K562 (cell line): ENCODE data around the gene DUS4L. TPM values are rescaled to one million over a fixed set of nuclear protein-coding genes. Genes with fewer than 3 reads are reported as not detected.
A peak's percentile ranks its signal among the peaks of the same experiment; 100 is the strongest.

ENCODE experiments used
- ATAC-seq: fragments of 200-7000 bp; cut with Tn5 transposase; 3 replicates; pipeline ENCODE4 v1.9.1; 2020; ENCODE audit warnings: moderate library complexity
- BruUV-seq: library from RNA; stranded (reverse); fragments of 400-500 nt; replicated peaks from 2 replicates; lab custom pipeline; 2021; lab: Mats Ljungman, UMichigan
- CTCF ChIA-PET: fragments of 300-600 bp; formaldehyde crosslinking; extraction: SDS; loops from one replicate; lab custom pipeline; 2021; ENCODE audit warnings: low intra/inter-chr PET ratio; lab: Yijun Ruan, JAX
- POLR2A ChIA-PET: fragments of 300-600, 350-650 bp; sonication (Branson Sonifier 250); formaldehyde crosslinking; extraction: SDS; loops from one replicate; lab custom pipeline; 2021; ENCODE audit warnings: antibody characterized with exemption, inconsistent platforms; lab: Yijun Ruan, JAX
- DNase-seq, 4 experiments: peaks; one replicate each; pipeline versions ENCODE4 v3.0.0 to v3.0.0-alpha.2; 2011 to 2018; ENCODE audit warnings: low spot score in 3 of 4, mixed read lengths in 3 of 4; ENCODE audit errors: extremely low read depth in 1 of 4
- FAIRE-seq: peaks from 2 replicates; lab custom pipeline; 2011; peaks lifted over from hg19 to GRCh38; lab: Jason Lieb, UNC
- H2AFZ ChIP-seq: 2 replicates; pipeline ENCODE4 v1.6.0; 2011; ENCODE audit warnings: low read depth, low read length, control low read depth, inconsistent platforms
- H3K27ac ChIP-seq: fragments of 200-600 bp; 3 replicates; pipeline ENCODE4 v1.8.0; 2011; ENCODE audit warnings: low read depth, mild to moderate bottlenecking, control low read depth, inconsistent platforms, low read length, moderate library complexity, mixed read lengths; ENCODE audit errors: extremely low read depth
- H3K27me3 ChIP-seq, 2 experiments: fragments of 300-600 bp in 1 of 2; 2 replicates in 1 of 2; 3 replicates in 1 of 2; pipeline versions ENCODE4 v1.6.0 to v1.8.0; 2011; ENCODE audit warnings: inconsistent platforms in 2 of 2, low read length in 2 of 2, mild to moderate bottlenecking in 1 of 2, mixed read lengths in 1 of 2, moderate library complexity in 1 of 2; ENCODE audit not compliant: control insufficient read depth in 2 of 2, insufficient read depth in 2 of 2
- H3K36me3 ChIP-seq: fragments of 300-600 bp; 3 replicates; pipeline ENCODE4 v1.8.0; 2011; ENCODE audit warnings: mild to moderate bottlenecking, low read length, inconsistent platforms; ENCODE audit not compliant: control insufficient read depth, insufficient read depth
- H3K4me1 ChIP-seq, 2 experiments: fragments of 200-600 bp in 1 of 2; replicated peaks in 1 of 2; 2 replicates in 1 of 2; 3 replicates in 1 of 2; pipeline versions ENCODE4 v1.5.1 to v1.8.0; 2011; ENCODE audit warnings: inconsistent platforms in 2 of 2, low read length in 2 of 2, mild to moderate bottlenecking in 1 of 2, mixed read lengths in 1 of 2, moderate library complexity in 1 of 2; ENCODE audit not compliant: control insufficient read depth in 2 of 2, insufficient read depth in 2 of 2
- H3K4me2 ChIP-seq: 2 replicates; pipeline ENCODE4 v1.6.1; 2011; ENCODE audit warnings: low read length, control low read depth, inconsistent platforms, mixed read lengths; ENCODE audit not compliant: insufficient read depth
- H3K4me3 ChIP-seq: fragments of 200-600 bp; sonication (generic), shearing (Covaris generic); 2 replicates; pipeline ENCODE4 v1.5.1; 2016; ENCODE audit warnings: control low read depth, inconsistent platforms
- H3K79me2 ChIP-seq: fragments of 200-600 bp; 3 replicates; pipeline ENCODE4 v1.8.0; 2011; ENCODE audit warnings: low read length, inconsistent platforms; ENCODE audit not compliant: control insufficient read depth, insufficient read depth
- H3K9ac ChIP-seq, 2 experiments: 2 replicates each; pipeline versions ENCODE4 v1.6.0 to v1.6.1; 2011; ENCODE audit warnings: low read depth in 2 of 2, low read length in 2 of 2, control low read depth in 1 of 2, inconsistent platforms in 1 of 2, mild to moderate bottlenecking in 1 of 2, mixed read lengths in 1 of 2; ENCODE audit not compliant: insufficient read depth in 1 of 2
- H3K9me1 ChIP-seq: one replicate; pipeline ENCODE4 v1.6.0; 2011; ENCODE audit warnings: inconsistent platforms, mild to moderate bottlenecking, low read length, moderate library complexity; ENCODE audit not compliant: control insufficient read depth, insufficient read depth
- H3K9me3 ChIP-seq: replicated peaks from 2 replicates; pipeline ENCODE4 v1.5.1; 2011; ENCODE audit warnings: low read depth, low read length, inconsistent platforms; ENCODE audit not compliant: control insufficient read depth, insufficient read depth
- H4K20me1 ChIP-seq: replicated peaks from 2 replicates; pipeline ENCODE4 v1.6.1; 2011; ENCODE audit warnings: low read length, inconsistent platforms, mixed read lengths; ENCODE audit not compliant: control insufficient read depth, insufficient read depth
- AFF1 ChIP-seq, 2 experiments: fragments of 450-650 bp; IDR thresholded peaks; 2 replicates each; pipeline ENCODE4 v1.6.1; 2018; ENCODE audit warnings: mild to moderate bottlenecking in 2 of 2, low read depth in 1 of 2; ENCODE audit not compliant: partially characterized antibody in 2 of 2
- CBFA2T2 ChIP-seq: fragments of 450-650 bp; conservative IDR thresholded peaks from 2 replicates; pipeline ENCODE4 v1.6.1; 2017; ENCODE audit warnings: mild to moderate bottlenecking
- GMEB1 ChIP-seq: fragments of 250-450 bp; sonication (Bioruptor Pico); IDR thresholded peaks from 2 replicates; pipeline ENCODE4 v1.4.0; 2020; ENCODE audit warnings: mild to moderate bottlenecking
- GTF2E2 ChIP-seq: fragments of 200-800 bp; sonication (Bioruptor generic); IDR thresholded peaks from 2 replicates; pipeline ENCODE4 v1.6.1; 2016; ENCODE audit warnings: missing genetic modification characterization, missing compliant biosample characterization
- GTF2F1 ChIP-seq: IDR thresholded peaks from 2 replicates; pipeline ENCODE4 v1.6.1; 2011; ENCODE audit warnings: low read depth, low read length, improper control_type of control experiment
- L3MBTL2 ChIP-seq: fragments of 450-650 bp; IDR thresholded peaks from 2 replicates; pipeline ENCODE4 v1.6.1; 2016; ENCODE audit warnings: mild to moderate bottlenecking, moderate library complexity
- PTTG1 ChIP-seq: fragments of 450-650 bp; IDR thresholded peaks from 2 replicates; pipeline ENCODE4 v1.6.1; 2016; ENCODE audit warnings: low read depth, mild to moderate bottlenecking, missing genetic modification characterization, missing compliant biosample characterization
- RB1 ChIP-seq: fragments of 450-650 bp; IDR thresholded peaks from 2 replicates; pipeline ENCODE4 v1.6.1; 2017; ENCODE audit warnings: low read depth, mild to moderate bottlenecking
- STAT5A ChIP-seq: IDR thresholded peaks from 2 replicates; pipeline ENCODE4 v1.6.1; 2012; ENCODE audit warnings: low read length, inconsistent platforms, borderline replicate concordance
- ZNF316 ChIP-seq: fragments of 450-650 bp; IDR thresholded peaks from 2 replicates; pipeline ENCODE4 v1.6.1; 2016
- ZNF384 ChIP-seq: IDR thresholded peaks from 2 replicates; pipeline ENCODE4 v1.6.1; 2012; ENCODE audit warnings: low read depth, low read length, improper control_type of control experiment
- WGBS: fragments of 100-300 bp; shearing (Covaris generic); methylation state at CpG from one replicate; pipeline ENCODE4 v1.1.6; 2016; ENCODE audit warnings: low coverage, mixed read lengths; ENCODE audit not compliant: insufficient coverage; ENCODE audit errors: missing lambda C conversion rate; 5-methylcytosine and 5-hydroxymethylcytosine counted together
- in situ Hi-C: fragments of 300-500 bp; cut with MboI; formaldehyde crosslinking; loops from 4 replicates; pipeline ENCODE4 v1.15.0; 2018; ENCODE audit warnings: inconsistent platforms, mixed read lengths
- intact Hi-C: fragments of 100-400 bp; cut with micrococcal nuclease; formaldehyde crosslinking; loops from 2 replicates; pipeline ENCODE4 v1.14.2; 2022
- polyA plus RNA-seq, 8 experiments: library from polyadenylated mRNA; depleted of rRNA in 4 of 8; stranded (reverse) in 5 of 8; unstranded in 3 of 8; fragments of >200 nt; fragmentation: Nextera tagmentation in 2 of 8; fragmentation: Illumina TruSeq in 1 of 8; extraction: Ambion mirVana in 2 of 8; extraction: Trizol in 1 of 8; gene quantifications; 2 replicates each; pipeline versions ENCODE4 v1.2.1 to v1.2.3, GENCODE V29; 2011 to 2014; ENCODE audit warnings: inconsistent platforms in 1 of 8, missing spikeins in 1 of 8
- total RNA-seq, 7 experiments: library from RNA; depleted of rRNA in 6 of 7; stranded (reverse); fragments of >200 nt in 6 of 7; fragmentation: Illumina TruSeq in 2 of 7; extraction: Trizol in 2 of 7; gene quantifications; 2 replicates each; pipeline versions ENCODE4 v1.2.1 to v1.2.3, GENCODE V29; 2011 to 2021; ENCODE audit warnings: low replicate concordance in 1 of 7

DUS4L gene
- total and polyA plus RNA-seq, 9 of the 15 experiments (the other 6 are each of a cell fraction or from before 2014, with no cell fraction given), result 12.2 to 33.6 (median 28.6) TPM

- TF ChIP-seq AFF1 (IDR thresholded peaks at IDR 0.05; ENCODE audit: low read depth in 1 of 2, partially characterized antibody in 2 of 2), result peak in 1 of 2 experiments; percentile 18
- TF ChIP-seq ZNF384, result peak; percentile 81
These were observed 543 bp upstream of the DUS4L start (continued) for GRCh38 chr7:107563081-107563774.

GRCh38 chr7:107564553-107565298 lies 955 bp downstream of the DUS4L start:
- peak overlapping the region; percentile 74 for H3K4me3 ChIP-seq
- peak overlapping the region; percentile 92 to 99 for H3K9ac ChIP-seq
- POLR2A ChIA-PET, result interaction anchor here (0.7 to 3.7 kb wide), 13 partner anchors 8 to 396 kb away, joined by 3 to 16 read pairs (median 5); partner anchors contain the start of genes BCAP29 and HBP1
- H3K4me1 ChIP-seq, result peaks cover 10 to 24% of the 10 kb centered on the region in 2 experiments; a peak in 4 of 5 replicates
- ATAC-seq (no peak), FAIRE-seq (no peak), DNase-seq (no peak)
- H4K20me1 ChIP-seq, result peaks cover under 1% of the 10 kb centered on the region; the same call in 1 of the 2 replicates
- TSS peak; percentile 52 for BruUV-seq
- peak overlapping the region; percentile 81 for H3K27ac ChIP-seq
- peak overlapping the region; percentile 98 for H2AFZ ChIP-seq
- H3K4me2 ChIP-seq, result peak overlapping the region; percentile 89
- CTCF ChIA-PET, result no interaction called here
- 23% methylated on average over 9 of the region's 9 CpGs for WGBS
- peaks cover 60% of the 10 kb centered on the region for H3K79me2 ChIP-seq
- no peaks in the 10 kb centered on the region for H3K9me1 ChIP-seq
- no peaks in the 10 kb centered on the region for H3K9me3 ChIP-seq
- H3K27me3 ChIP-seq, result no peaks in the 10 kb centered on the region
- H3K36me3 ChIP-seq, result peaks cover 35% of the 10 kb centered on the region
- intact Hi-C loops (loop anchor here (5.0 kb wide), 1 partner anchor 102 kb away; no protein-coding TSS in a partner anchor), in situ Hi-C loops (no loop called here)
- TF ChIP-seq ZNF316 (no peak), PTTG1 (tag) (no peak), GTF2F1 (no peak), GMEB1 (0 out of 2 replicates have a peak, but pooled peaks have one; percentile 9), L3MBTL2 (peak; percentile 7; the same call in 1 of the 2 replicates), RB1 (no peak), GTF2E2 (tag) (0 out of 2 replicates have a peak, but pooled peaks have one; percentile 11), CBFA2T2 (0 out of 2 replicates have a peak, but pooled peaks have one; percentile 3), STAT5A (no peak)
